Heart right ventricle (tissue), 16 donors: Measurements from ENCODE around the gene KLHL17. TPM values are rescaled to one million over a fixed set of nuclear protein-coding genes. Genes with fewer than 3 reads are reported as not detected.

Experiments
- ATAC-seq, 8 donors: fragments of 200-7000 bp; cut with Tn5 transposase; one replicate each; pipeline ENCODE4 v1.9.1; 2020; ENCODE audit warnings: mild to moderate bottlenecking in 8 of 8, moderate library complexity in 8 of 8, moderate number of reproducible peaks in 1 of 8
- DNase-seq, 2 donors: peaks; one replicate each; pipeline ENCODE4 v3.0.0-alpha.2; 2020
- H3K27ac ChIP-seq, 10 donors: fragments of 200-600 bp; sonication (generic) in 2 of 10; one replicate each; pipeline versions ENCODE4 v1.5.0 to v1.8.0; 2020 to 2022; ENCODE audit warnings: mild to moderate bottlenecking in 3 of 10
- H3K27me3 ChIP-seq, 7 donors: fragments of 200-600 bp; one replicate each; pipeline ENCODE4 v1.8.0; 2021 to 2022; ENCODE audit warnings: mild to moderate bottlenecking in 2 of 7
- H3K36me3 ChIP-seq, 9 donors: fragments of 200-600 bp; sonication (generic) in 1 of 9; one replicate each; pipeline versions ENCODE4 v1.5.0 to v1.8.0; 2020 to 2022; ENCODE audit warnings: mild to moderate bottlenecking in 2 of 9
- H3K4me1 ChIP-seq, 9 donors: fragments of 200-600 bp; sonication (generic) in 1 of 9; one replicate each; pipeline versions ENCODE4 v1.5.0 to v1.8.0; 2020 to 2022; ENCODE audit warnings: mild to moderate bottlenecking in 4 of 9
- H3K4me3 ChIP-seq, 10 donors: fragments of 200-600 bp; sonication (generic) in 2 of 10; one replicate each; pipeline versions ENCODE4 v1.5.0 to v1.8.0; 2020 to 2022; ENCODE audit warnings: mild to moderate bottlenecking in 7 of 10, moderate library complexity in 2 of 10
- H3K9me3 ChIP-seq, 11 donors: fragments of 200-600 bp in 10 of 11; sonication (generic) in 2 of 11; one replicate each; pipeline versions ENCODE4 v1.5.0 to v1.8.0; 2013 to 2022; ENCODE audit warnings: mild to moderate bottlenecking in 2 of 11, control low read depth in 1 of 11, moderate library complexity in 1 of 11
- WGBS, 2 donors: extraction: QIAGEN DNeasy Blood & Tissue Kit; methylation state at CpG; one replicate each; pipeline ENCODE4 v1.1.7; 2013; ENCODE audit warnings: inconsistent platforms in 1 of 2; 5-methylcytosine and 5-hydroxymethylcytosine counted together
- intact Hi-C, 10 donors: fragments of 100-400 bp; cut with DNase I; formaldehyde crosslinking; loops; one replicate each; pipeline versions ENCODE4 v1.11.1 to v1.14.2; 2022
- polyA plus RNA-seq, 2 donors: library from polyadenylated mRNA; stranded (reverse); fragments of 200-250 nt; gene quantifications; one replicate each; pipeline ENCODE4 v1.2.3, GENCODE V29; 2013
- total RNA-seq, 10 donors: library from RNA; stranded (reverse); fragmentation: NEBNext Ultra II Directional in 3 of 10; extraction: Animal tissue kit (Norgen Biotek cat#: 25700) in 3 of 10; gene quantifications; one replicate each; pipeline versions ENCODE4 v1.2.1 to v1.2.4, GENCODE V29; 2021 to 2023
- TF ChIP-seq, protein P1 (sequence below), 9 donors: fragments of 200-600 bp; sonication (generic) in 2 of 9; IDR thresholded peaks; one replicate each; pipeline versions ENCODE4 v1.5.0 to v1.8.0; 2021 to 2022; ENCODE audit warnings: antibody characterized with exemption in 9 of 9, mild to moderate bottlenecking in 5 of 9, moderate library complexity in 1 of 9
- donor health status: Arrhythmogenic right ventricular cardiomyopathy.
- donor health status: ischemic (EF 13 %, LVEDD 7.1; RV severe dilation, severe dysfunction).
- donor health status: healthy with polysubstance abuse.
- donor health status: DM: no; HTN: yes; CAD: no.
- donor health status: DM: no; HTN: no; CAD: no.
- donor health status: ischemic (EF 25% LVEDD 6.9; RV normal size, moderate dysfunction).
- donor health status: ischemic (EF 25% LVEDD 5.7; RV mildly dilated, moderate dysfunction).
- donor health status: healthy.
- donor health status: DM: yes; HTN: yes; CAD: no.
- donor health status: Ischemic cardiomyopathy.
- donor health status: ischemic (EF 35%, LVEDD 5.7; RV mildly dilated, moderate dysfunction).
- donor health status: nonischemic (EF 11% LVEDD 7.7; RV severe dilation, severe dysfunction).
- donor health status: DM: yes; HTN: yes; CAD: no.
- donor health status: PGD.
- donor health status: ischemic (EF 29% LVEDD 5.4; RV normal size, mild dysfunction).
- donor health status: nonischemic (EF 23%, LVEDD 6.1; RV moderate dilation, normal function).

KLHL17 gene
- total and polyA plus RNA-seq, 12 donors: 1.3 to 10.2 (median 3.7) TPM

DNA sequence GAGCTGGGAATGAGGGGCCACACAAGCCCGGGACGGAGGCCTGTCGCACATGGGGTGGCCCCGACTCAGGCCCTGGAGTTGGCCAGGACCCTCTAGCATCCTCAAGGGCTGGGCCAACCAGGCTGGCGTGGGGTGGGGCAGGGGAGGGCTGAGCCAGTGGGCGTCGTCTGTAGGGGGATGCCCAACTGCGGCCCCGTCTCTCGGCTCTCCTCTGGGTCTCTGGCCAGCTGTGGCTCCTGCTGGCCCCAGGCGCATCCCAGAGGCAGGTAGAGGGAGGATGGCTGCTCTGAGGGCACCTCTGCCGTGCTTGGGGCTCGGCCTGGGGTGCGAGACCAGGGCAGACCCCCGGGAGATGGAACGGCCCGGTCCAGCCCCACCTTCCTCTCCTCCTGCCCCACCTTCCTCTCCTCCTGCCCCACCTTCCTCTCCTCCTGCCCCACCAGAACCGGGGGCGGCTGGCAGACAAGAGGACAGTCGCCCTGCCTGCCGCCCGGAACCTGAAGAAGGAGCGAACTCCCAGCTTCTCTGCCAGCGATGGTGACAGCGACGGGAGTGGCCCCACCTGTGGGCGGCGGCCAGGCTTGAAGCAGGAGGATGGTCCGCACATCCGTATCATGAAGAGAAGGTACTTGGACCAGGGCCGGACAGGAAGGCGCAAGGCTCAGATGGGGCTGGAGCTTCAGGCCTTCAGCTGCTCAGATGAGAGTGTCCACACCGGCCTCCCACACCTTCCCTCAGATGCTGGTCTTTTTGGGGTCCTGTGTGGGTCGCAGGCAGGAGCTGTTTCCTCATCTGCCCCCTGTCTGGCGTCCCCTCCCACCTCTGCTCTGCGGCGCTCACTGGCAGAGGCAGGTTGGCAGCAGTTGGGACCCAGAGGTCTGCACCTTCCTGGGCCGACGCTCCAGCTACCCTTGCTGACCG lies 30.4 kb upstream of the KLHL17 start:
- 83 to 86% methylated on average over 40 of the region's 40 CpGs for WGBS, 2 donors
- peaks cover 18 to 85% (median 78%) of the 10 kb centered on the region in 7 donors for H3K27me3 ChIP-seq
- H3K4me1 ChIP-seq: peaks cover 0 to 14% (median 7%) of the 10 kb centered on the region in 9 donors
- TF ChIP-seq, protein P1, sequence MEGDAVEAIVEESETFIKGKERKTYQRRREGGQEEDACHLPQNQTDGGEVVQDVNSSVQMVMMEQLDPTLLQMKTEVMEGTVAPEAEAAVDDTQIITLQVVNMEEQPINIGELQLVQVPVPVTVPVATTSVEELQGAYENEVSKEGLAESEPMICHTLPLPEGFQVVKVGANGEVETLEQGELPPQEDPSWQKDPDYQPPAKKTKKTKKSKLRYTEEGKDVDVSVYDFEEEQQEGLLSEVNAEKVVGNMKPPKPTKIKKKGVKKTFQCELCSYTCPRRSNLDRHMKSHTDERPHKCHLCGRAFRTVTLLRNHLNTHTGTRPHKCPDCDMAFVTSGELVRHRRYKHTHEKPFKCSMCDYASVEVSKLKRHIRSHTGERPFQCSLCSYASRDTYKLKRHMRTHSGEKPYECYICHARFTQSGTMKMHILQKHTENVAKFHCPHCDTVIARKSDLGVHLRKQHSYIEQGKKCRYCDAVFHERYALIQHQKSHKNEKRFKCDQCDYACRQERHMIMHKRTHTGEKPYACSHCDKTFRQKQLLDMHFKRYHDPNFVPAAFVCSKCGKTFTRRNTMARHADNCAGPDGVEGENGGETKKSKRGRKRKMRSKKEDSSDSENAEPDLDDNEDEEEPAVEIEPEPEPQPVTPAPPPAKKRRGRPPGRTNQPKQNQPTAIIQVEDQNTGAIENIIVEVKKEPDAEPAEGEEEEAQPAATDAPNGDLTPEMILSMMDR (IDR thresholded peaks at IDR 0.05): no peak
- DNase-seq (no peak), ATAC-seq (no peak)
- H3K9me3 ChIP-seq: no peaks in the 10 kb centered on the region
- H3K36me3 ChIP-seq: no peaks in the 10 kb centered on the region
- no peak overlapping the region for H3K4me3 ChIP-seq
- no peak overlapping the region for H3K27ac ChIP-seq
- intact Hi-C loops: no loop called here

DNA sequence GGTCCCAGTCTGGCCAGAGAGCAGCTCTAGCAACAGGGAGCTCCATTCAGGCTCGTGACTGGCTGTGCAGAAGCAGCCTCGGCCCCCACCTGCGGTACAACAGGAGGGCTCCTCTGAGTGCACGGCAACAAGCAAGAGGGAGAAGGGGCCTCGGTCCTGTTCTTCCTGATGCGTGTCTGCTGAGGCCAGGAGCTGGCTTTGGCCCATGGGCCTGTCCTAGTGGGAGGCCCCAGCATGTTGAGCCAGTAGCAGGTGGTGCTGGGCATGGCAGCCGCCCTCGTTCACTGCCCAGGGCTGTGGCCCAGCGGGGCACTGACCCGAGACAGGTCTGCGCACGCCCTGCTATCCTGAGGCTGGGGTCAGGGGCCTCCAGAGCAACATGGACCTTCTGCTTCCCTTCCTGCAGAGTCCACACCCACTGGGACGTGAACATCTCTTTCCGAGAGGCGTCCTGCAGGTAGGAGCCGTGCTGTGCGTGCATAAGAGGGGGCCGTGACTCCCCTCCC lies 29.7 kb upstream of the KLHL17 start:
- 70 to 72% methylated on average over 18 of the region's 18 CpGs for WGBS, 2 donors
- peaks cover 25 to 87% (median 78%) of the 10 kb centered on the region in 7 donors for H3K27me3 ChIP-seq

DNA sequence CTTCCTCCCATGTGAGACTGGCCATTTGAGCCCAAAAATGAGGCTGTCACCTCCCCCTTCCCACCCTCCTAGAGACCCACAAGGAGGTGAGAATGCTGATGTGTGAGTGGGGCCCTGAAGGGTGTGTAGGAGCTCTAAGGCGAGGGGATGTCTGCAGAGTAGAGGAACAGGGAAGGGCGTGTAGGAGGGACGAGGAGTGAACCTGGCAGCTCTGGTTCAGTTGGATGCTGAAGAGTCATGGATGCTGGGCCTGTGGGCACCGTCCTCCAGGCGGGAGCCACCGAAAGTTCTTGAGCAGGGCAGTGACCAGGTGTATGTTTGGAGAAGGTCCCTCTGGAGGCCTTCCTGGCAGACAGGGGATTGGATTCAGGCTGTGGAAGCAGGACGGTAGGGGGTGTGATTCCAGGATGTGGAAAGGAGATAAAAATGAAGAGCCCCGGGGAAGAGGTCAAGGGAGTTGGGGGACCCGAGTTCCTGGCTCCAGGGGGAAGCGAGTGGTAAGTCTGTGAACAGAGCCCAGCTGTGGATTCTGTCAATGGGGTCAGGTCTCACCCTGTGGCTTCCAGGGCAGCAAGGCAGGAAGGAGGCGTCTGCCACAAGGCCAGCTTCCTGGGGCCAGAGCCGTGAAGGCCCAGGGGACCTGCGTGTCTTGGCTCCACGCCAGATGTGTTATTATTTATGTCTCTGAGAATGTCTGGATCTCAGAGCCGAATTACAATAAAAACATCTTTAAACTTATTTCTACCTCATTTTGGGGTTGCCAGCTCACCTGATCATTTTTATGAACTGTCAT lies 28.8 kb upstream of the KLHL17 start:
- DNase-seq: no peak
- TF ChIP-seq, protein P1 (IDR thresholded peaks at IDR 0.05): no peak
- Histone ChIP-seq H3K36me3 (no peaks in the 10 kb centered on the region), H3K4me1 (peaks cover 3 to 16% (median 11%) of the 10 kb centered on the region in 9 donors), H3K27ac (no peak overlapping the region), H3K4me3 (no peak overlapping the region), H3K27me3 (peaks cover 25 to 87% (median 78%) of the 10 kb centered on the region in 7 donors), H3K9me3 (no peaks in the 10 kb centered on the region)
- WGBS, 2 donors: 41 to 47% methylated on average over 15 of the region's 15 CpGs
- ATAC-seq: no peak
- intact Hi-C loops: no loop called here

More for the DNA sequence above, 29.7 kb upstream of the KLHL17 start:
- no peak overlapping the region for H3K4me3 ChIP-seq
- no peak overlapping the region for H3K27ac ChIP-seq
- H3K4me1 ChIP-seq: peaks cover under 1 to 16% (median 9%) of the 10 kb centered on the region in 9 donors
- no peaks in the 10 kb centered on the region for H3K36me3 ChIP-seq
- TF ChIP-seq, protein P1 (IDR thresholded peaks at IDR 0.05): no peak
- no peaks in the 10 kb centered on the region for H3K9me3 ChIP-seq
- intact Hi-C loops: no loop called here
- DNase-seq (no peak), ATAC-seq (no peak)

- ATAC-seq: no peak
- Histone ChIP-seq H3K27me3 (peaks cover 23 to 87% (median 78%) of the 10 kb centered on the region in 7 donors), H3K4me1 (peaks cover 3 to 16% (median 11%) of the 10 kb centered on the region in 9 donors), H3K4me3 (no peak overlapping the region), H3K36me3 (no peaks in the 10 kb centered on the region), H3K27ac (no peak overlapping the region), H3K9me3 (no peaks in the 10 kb centered on the region)
- 52 to 62% methylated on average over 16 of the region's 16 CpGs for WGBS, 2 donors
- intact Hi-C loops: no loop called here
- TF ChIP-seq, protein P1 (IDR thresholded peaks at IDR 0.05): no peak
- no peak for DNase-seq
Measured at GRCh38 chr1:932173-932510, 28.2 kb upstream of the KLHL17 start.
